Measurements from ENCODE around the gene PVALEF. TPM values are rescaled to one million over a fixed set of nuclear protein-coding genes. Genes with fewer than 3 reads are reported as not detected.

Gene PVALEF
- total and polyA plus RNA-seq, 7 donors, result not detected

DNA sequence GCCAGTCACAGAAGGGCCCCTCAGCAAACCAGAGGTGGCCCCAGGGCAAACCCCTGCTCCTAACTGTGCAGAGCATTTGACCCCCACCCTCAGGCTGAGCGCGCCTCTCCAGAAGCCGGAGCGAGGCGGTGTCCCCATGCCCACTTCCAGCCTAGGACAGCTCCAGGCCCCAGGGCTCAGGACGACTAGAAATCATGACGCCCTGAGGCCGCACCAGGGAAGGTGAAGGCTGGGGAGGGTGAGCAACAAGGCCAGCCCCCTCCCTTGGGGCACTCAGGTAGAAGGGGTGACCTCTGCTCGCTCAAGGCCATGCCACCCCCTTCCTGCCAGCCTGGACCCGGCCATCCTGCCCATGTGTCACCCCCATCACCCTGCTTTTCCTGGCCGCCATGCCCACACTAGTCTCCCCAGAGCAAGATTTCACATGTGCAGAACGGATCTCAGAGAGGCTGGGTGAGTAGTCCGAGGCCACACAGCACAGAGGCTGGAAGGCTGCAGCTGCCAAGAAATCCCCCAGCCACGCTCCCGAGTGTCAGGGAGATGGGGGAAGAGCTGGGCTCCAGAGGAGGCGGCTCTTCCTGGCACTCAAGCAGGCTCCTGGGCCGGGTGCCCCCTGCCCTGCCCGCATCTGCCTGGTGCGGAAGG, 2.1 kb upstream of the PVALEF start:
- Histone ChIP-seq H3K27me3 (ENCODE audit: insufficient read depth in 3 of 3, low read length in 2 of 3) (peaks cover 0 to 38% (median 13%) of the 10 kb centered on the region in 3 donors), H3K9me3 (no peaks in the 10 kb centered on the region), H3K36me3 (ENCODE audit: insufficient read depth in 1 of 2, low read depth in 1 of 2) (no peaks in the 10 kb centered on the region), H3K27ac (no peak overlapping the region), H3K4me3 (no peak overlapping the region), H3K4me1 (peaks cover 3% of the 10 kb centered on the region)
- no peak for ATAC-seq
- no peak for DNase-seq
- 81 to 84% (median 83%) methylated on average over 16 to 19 of the region's 19 CpGs for WGBS, 3 donors
- no peak for TF ChIP-seq CTCF (IDR thresholded peaks at IDR 0.05)
- intact Hi-C loops (cut with DNase I), result no loop called here

DNA sequence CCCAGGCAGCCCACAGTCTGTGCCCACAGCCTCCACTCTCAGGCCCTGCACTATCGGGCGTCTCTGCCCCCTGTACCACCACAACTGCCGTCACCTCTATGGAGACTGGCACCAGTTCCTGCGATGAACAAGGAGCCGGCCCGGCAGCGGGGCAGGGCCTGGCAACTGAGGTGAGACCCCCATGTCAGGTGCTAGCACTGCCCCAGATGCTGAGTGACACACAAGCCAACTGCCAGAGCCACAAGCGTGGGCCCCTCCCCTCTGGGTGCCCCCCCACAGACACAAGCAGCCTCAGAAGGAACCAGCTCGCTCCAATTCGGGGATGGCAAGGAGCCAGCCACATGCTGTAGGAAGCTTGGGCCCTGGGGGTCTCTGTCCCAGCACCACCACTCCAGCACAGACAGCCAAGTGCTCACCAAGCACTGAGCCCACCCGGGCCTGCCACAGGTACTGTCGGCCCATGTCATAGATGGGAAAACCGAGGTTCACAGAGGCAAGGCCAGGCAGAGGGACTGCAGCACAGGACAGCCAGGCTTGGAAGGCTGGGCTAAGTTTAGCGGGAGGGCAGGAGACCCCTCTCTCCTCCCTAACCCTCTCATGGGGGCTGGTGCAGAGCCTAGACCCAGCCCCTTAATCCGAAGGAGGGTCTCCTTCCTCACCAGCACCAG, 1.5 kb upstream of the PVALEF start:
- ATAC-seq, result no peak
- no peak for TF ChIP-seq CTCF (IDR thresholded peaks at IDR 0.05)
- intact Hi-C loops (cut with DNase I), result no loop called here
- Histone ChIP-seq H3K36me3 (ENCODE audit: insufficient read depth in 1 of 2, low read depth in 1 of 2) (no peaks in the 10 kb centered on the region), H3K4me3 (no peak overlapping the region), H3K27ac (no peak overlapping the region), H3K4me1 (peaks cover 3% of the 10 kb centered on the region), H3K9me3 (no peaks in the 10 kb centered on the region), H3K27me3 (ENCODE audit: insufficient read depth in 3 of 3, low read length in 2 of 3) (peaks cover 0 to 44% (median 13%) of the 10 kb centered on the region in 3 donors)
- WGBS, 3 donors, result 63 to 77% (median 72%) methylated on average over 14 to 15 of the region's 15 CpGs
- DNase-seq, result peak in 1 of 2 donors; percentile 42

- no peaks in the 10 kb centered on the region for H3K36me3 ChIP-seq (ENCODE audit: insufficient read depth in 1 of 2, low read depth in 1 of 2)
- ATAC-seq (peak in 2 of 4 donors; percentile 16 to 37), DNase-seq (peak in 1 of 2 donors; percentile 32)
- peaks cover 3% of the 10 kb centered on the region for H3K4me1 ChIP-seq
- no peak for TF ChIP-seq CTCF (IDR thresholded peaks at IDR 0.05)
- intact Hi-C loops (cut with DNase I), result no loop called here
- no peak overlapping the region for H3K4me3 ChIP-seq
- WGBS, 3 donors, result 47 to 74% (median 49%) methylated on average over 19 of the region's 19 CpGs
- peaks cover 0 to 44% (median 13%) of the 10 kb centered on the region in 3 donors for H3K27me3 ChIP-seq (ENCODE audit: insufficient read depth in 3 of 3, low read length in 2 of 3)
- H3K27ac ChIP-seq, result no peak overlapping the region
- no peaks in the 10 kb centered on the region for H3K9me3 ChIP-seq
Observed at GRCh38 chr17:81164371-81165245, 699 bp upstream of the PVALEF start.

GRCh38 chr17:81166033-81166492, 756 bp downstream of the PVALEF start, which contains the start of gene AATK:
Gene AATK (minus strand): TSS chr17:81166221. CDS start chr17:81165992, 229 bp downstream.
- H3K27ac ChIP-seq, result no peak within 1 kb of the TSS
- peak within 1 kb of the TSS; percentile 51 for H3K4me3 ChIP-seq
- 0 to 2% (median 2%) methylated on average over 20 to 62 of the region's 62 CpGs for WGBS, 3 donors
- intact Hi-C loops (cut with DNase I), result no loop called here
- no peaks in the 10 kb centered on the region for H3K36me3 ChIP-seq (ENCODE audit: insufficient read depth in 1 of 2, low read depth in 1 of 2)
- no peak for TF ChIP-seq CTCF (IDR thresholded peaks at IDR 0.05)
- ATAC-seq (no peak), DNase-seq (peak in 1 of 2 donors; percentile 28)
- H3K9me3 ChIP-seq, result no peaks in the 10 kb centered on the region
- peaks cover 0 to 44% (median 18%) of the 10 kb centered on the region in 3 donors for H3K27me3 ChIP-seq (ENCODE audit: insufficient read depth in 3 of 3, low read length in 2 of 3)
- peaks cover 3% of the 10 kb centered on the region for H3K4me1 ChIP-seq
